ENCODE data around the gene SGIP1.

The SGIP1 gene

DNA sequence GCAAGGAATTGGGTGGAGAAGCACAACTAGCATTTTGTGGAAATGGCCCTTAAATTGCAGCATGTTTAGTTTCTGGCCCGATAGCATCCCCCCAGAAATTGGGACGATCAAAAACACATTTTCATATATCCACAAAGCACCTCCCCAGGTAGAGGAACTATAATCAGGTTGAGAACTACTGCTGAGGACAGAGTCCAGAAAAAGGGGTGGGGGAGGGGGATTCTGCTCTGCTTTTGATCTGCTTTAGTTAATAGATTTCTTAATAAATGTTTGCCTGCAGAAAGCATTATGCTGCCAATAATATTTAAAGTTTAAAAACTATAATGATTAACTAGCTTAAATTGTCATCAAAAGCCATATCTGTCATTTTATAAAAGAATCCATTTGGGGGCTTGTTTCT is 203.9 kb downstream of the SGIP1 start:
- no peak for TF ChIP-seq EP300 (IDR thresholded peaks at IDR 0.05; ENCODE audit: borderline replicate concordance)
- TF ChIP-seq, protein P1, sequence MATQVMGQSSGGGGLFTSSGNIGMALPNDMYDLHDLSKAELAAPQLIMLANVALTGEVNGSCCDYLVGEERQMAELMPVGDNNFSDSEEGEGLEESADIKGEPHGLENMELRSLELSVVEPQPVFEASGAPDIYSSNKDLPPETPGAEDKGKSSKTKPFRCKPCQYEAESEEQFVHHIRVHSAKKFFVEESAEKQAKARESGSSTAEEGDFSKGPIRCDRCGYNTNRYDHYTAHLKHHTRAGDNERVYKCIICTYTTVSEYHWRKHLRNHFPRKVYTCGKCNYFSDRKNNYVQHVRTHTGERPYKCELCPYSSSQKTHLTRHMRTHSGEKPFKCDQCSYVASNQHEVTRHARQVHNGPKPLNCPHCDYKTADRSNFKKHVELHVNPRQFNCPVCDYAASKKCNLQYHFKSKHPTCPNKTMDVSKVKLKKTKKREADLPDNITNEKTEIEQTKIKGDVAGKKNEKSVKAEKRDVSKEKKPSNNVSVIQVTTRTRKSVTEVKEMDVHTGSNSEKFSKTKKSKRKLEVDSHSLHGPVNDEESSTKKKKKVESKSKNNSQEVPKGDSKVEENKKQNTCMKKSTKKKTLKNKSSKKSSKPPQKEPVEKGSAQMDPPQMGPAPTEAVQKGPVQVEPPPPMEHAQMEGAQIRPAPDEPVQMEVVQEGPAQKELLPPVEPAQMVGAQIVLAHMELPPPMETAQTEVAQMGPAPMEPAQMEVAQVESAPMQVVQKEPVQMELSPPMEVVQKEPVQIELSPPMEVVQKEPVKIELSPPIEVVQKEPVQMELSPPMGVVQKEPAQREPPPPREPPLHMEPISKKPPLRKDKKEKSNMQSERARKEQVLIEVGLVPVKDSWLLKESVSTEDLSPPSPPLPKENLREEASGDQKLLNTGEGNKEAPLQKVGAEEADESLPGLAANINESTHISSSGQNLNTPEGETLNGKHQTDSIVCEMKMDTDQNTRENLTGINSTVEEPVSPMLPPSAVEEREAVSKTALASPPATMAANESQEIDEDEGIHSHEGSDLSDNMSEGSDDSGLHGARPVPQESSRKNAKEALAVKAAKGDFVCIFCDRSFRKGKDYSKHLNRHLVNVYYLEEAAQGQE (IDR thresholded peaks at IDR 0.05; ENCODE audit: low read depth), result no peak
- no peak for TF ChIP-seq TCF12 (IDR thresholded peaks at IDR 0.05; ENCODE audit: low read depth)
- TF ChIP-seq, protein P2, sequence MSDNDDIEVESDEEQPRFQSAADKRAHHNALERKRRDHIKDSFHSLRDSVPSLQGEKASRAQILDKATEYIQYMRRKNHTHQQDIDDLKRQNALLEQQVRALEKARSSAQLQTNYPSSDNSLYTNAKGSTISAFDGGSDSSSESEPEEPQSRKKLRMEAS (IDR thresholded peaks at IDR 0.05), result no peak
- no peak for TF ChIP-seq CEBPB (IDR thresholded peaks at IDR 0.05)
- TF ChIP-seq, protein P3, sequence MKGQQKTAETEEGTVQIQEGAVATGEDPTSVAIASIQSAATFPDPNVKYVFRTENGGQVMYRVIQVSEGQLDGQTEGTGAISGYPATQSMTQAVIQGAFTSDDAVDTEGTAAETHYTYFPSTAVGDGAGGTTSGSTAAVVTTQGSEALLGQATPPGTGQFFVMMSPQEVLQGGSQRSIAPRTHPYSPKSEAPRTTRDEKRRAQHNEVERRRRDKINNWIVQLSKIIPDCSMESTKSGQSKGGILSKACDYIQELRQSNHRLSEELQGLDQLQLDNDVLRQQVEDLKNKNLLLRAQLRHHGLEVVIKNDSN (IDR thresholded peaks at IDR 0.05), result no peak
- TF ChIP-seq YY1 (IDR thresholded peaks at IDR 0.05; ENCODE audit: low read depth), result no peak
- no peak for TF ChIP-seq EGR1 (IDR thresholded peaks at IDR 0.05)
- TF ChIP-seq RAD21 (IDR thresholded peaks at IDR 0.05; ENCODE audit: low read depth), result no peak
- no peak for TF ChIP-seq ZBTB7A (IDR thresholded peaks at IDR 0.05; ENCODE audit: low read depth)
- TF ChIP-seq CREB1 (IDR thresholded peaks at IDR 0.05; ENCODE audit: low read depth), result no peak
- no peak for TF ChIP-seq FOXM1 (IDR thresholded peaks at IDR 0.05; ENCODE audit: borderline replicate concordance, low read depth)
- TF ChIP-seq NFIC (IDR thresholded peaks at IDR 0.05), result no peak
- TF ChIP-seq TAF1 (IDR thresholded peaks at IDR 0.05; ENCODE audit: low read depth), result no peak

DNA sequence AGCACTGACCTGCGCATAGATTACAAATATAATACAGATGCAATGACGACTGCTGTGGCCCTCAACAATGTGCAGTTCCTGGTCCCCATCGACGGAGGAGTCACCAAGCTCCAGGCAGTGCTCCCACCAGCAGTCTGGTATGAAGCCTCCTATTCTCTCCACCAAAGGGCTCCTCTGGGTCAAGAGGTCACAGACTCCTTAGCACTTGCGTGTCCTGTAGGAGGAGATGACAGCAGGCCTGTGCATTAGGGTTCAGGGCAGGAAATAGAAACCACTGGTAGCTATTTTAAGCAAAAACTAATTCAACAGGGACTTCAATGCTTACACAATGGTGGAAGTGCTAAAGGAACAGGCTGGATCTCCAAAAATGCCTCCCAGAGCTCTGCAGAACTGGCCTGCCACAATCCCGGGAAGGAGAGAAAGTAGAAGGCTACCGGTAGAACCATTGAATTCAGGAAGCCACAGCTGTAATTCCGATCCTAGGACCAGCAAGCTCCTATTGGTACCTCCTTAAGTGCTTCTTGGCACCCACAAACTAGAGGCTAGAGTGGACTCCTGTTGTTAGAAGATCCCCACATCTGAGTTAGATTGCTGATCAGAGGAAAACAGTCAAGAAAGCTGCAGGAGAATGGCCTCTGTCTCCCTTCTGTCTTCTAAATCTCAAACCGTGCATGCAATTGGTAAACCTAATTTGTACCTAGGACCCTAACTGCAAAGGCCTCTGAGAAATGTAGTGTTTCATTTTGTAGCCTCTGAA is 205.6 kb downstream of the SGIP1 start:
- no peak for TF ChIP-seq NFIC (IDR thresholded peaks at IDR 0.05)
- no peak for TF ChIP-seq TCF12 (IDR thresholded peaks at IDR 0.05; ENCODE audit: low read depth)

DNA sequence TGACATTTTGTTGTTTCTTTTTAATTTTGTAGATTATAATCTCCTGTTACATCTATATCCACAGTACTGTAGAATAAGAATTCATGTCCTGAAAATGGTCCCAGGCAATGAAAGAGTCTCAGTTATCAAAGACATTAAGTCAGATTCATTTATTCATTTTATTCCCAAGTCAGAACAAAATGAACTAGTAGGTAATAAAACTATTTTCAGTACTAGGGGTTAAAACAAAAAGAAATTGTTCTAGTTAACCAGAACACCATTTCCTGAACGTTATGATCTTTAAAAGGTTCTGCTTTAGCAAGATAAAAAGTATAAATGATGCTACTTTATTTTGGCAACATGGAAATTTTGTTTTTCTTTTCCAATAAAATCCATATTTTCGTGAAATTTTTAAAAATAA is 211.5 kb downstream of the SGIP1 start:
- TF ChIP-seq, protein P3 (IDR thresholded peaks at IDR 0.05), result no peak
- TF ChIP-seq, protein P2 (IDR thresholded peaks at IDR 0.05), result no peak
- TF ChIP-seq ZBTB7A (IDR thresholded peaks at IDR 0.05; ENCODE audit: low read depth), result no peak

DNA sequence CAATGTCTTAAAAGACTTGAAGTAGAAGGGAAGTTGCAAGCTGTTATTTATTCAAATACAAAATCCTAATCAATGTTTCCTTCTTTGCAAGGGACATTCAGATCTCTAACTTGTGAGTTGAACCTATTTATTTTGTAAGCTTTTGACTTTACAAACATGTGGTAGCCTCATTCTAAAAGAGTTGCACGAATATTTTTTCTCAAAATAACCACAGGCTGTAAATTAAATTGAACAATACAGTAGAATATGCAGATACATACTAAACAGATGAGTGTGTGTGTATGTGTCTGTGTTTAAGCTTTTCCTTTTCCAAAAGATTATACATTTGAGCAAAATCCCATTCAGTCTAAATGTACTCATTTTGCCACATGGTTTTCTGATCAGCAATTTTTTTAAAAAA is 213.5 kb downstream of the SGIP1 start:
- no peak for TF ChIP-seq TAF1 (IDR thresholded peaks at IDR 0.05; ENCODE audit: low read depth)
- TF ChIP-seq EP300 (IDR thresholded peaks at IDR 0.05; ENCODE audit: borderline replicate concordance), result no peak
- no peak for TF ChIP-seq EGR1 (IDR thresholded peaks at IDR 0.05)
- TF ChIP-seq, protein P2 (IDR thresholded peaks at IDR 0.05), result no peak
- TF ChIP-seq, protein P1 (IDR thresholded peaks at IDR 0.05; ENCODE audit: low read depth), result no peak
- TF ChIP-seq TCF12 (IDR thresholded peaks at IDR 0.05; ENCODE audit: low read depth), result no peak
- TF ChIP-seq FOXM1 (IDR thresholded peaks at IDR 0.05; ENCODE audit: borderline replicate concordance, low read depth), result no peak
- TF ChIP-seq CEBPB (IDR thresholded peaks at IDR 0.05), result no peak
- TF ChIP-seq TEAD4 (IDR thresholded peaks at IDR 0.05), result no peak
- no peak for TF ChIP-seq YY1 (IDR thresholded peaks at IDR 0.05; ENCODE audit: low read depth)
- no peak for TF ChIP-seq CREB1 (IDR thresholded peaks at IDR 0.05; ENCODE audit: low read depth)
- TF ChIP-seq RAD21 (IDR thresholded peaks at IDR 0.05; ENCODE audit: low read depth), result no peak
- no peak for TF ChIP-seq ZBTB7A (IDR thresholded peaks at IDR 0.05; ENCODE audit: low read depth)
- TF ChIP-seq, protein P3 (IDR thresholded peaks at IDR 0.05), result no peak
- TF ChIP-seq NFIC (IDR thresholded peaks at IDR 0.05), result no peak

DNA sequence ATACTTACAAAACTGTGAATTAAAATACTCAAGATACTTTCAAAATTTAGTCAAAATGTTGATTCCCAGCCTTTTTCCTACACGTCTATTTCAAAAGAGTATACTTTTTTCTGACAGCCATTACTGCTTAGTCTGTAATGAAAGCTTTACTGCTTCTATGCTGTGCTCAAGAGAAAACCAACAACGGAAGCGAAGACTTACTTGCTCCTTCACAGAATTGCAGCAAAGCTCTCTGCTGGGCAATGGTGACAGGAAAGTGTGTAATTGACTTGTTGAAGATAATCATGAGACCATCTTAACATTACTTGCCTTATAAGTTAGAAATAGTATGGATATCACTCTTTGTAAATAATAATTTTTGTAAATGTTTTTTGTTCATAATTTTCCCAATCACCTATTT is 216.6 kb downstream of the SGIP1 start:
- TF ChIP-seq, protein P2 (IDR thresholded peaks at IDR 0.05), result no peak
- TF ChIP-seq, protein P1 (IDR thresholded peaks at IDR 0.05; ENCODE audit: low read depth), result no peak
- TF ChIP-seq TEAD4 (IDR thresholded peaks at IDR 0.05) (no peak), TAF1 (IDR thresholded peaks at IDR 0.05; ENCODE audit: low read depth) (no peak), TCF12 (IDR thresholded peaks at IDR 0.05; ENCODE audit: low read depth) (no peak), NFIC (IDR thresholded peaks at IDR 0.05) (no peak), EP300 (IDR thresholded peaks at IDR 0.05; ENCODE audit: borderline replicate concordance) (no peak), CEBPB (IDR thresholded peaks at IDR 0.05) (no peak), EGR1 (IDR thresholded peaks at IDR 0.05) (no peak)
